GM23338 (cell line): ENCODE data around the gene TARP.

Experiments
- ATAC-seq: fragments of 200-7000 bp; cut with Tn5 transposase; 3 replicates; pipeline ENCODE4 v1.9.1; 2020
- DNase-seq: peaks from one replicate; pipeline ENCODE4 v3.0.0-alpha.2; 2015; ENCODE audit warnings: low spot score
- H2AFZ ChIP-seq: fragments of 200-600 bp; sonication (generic); 2 replicates; pipeline ENCODE4 v1.8.0; 2016; ENCODE audit warnings: antibody characterized with exemption, mild to moderate bottlenecking, moderate library complexity
- H3F3A ChIP-seq: fragments of 200-600 bp; sonication (generic); replicated peaks from 2 replicates; pipeline ENCODE4 v1.8.0; 2017; ENCODE audit warnings: antibody characterized with exemption, mixed run types, low read depth
- H3K27ac ChIP-seq: fragments of 200-600 bp; sonication (generic); 2 replicates; pipeline ENCODE4 v1.6.1; 2016; ENCODE audit warnings: low read depth
- H3K27me3 ChIP-seq: fragments of 200-600 bp; sonication (generic); 2 replicates; pipeline ENCODE4 v1.8.0; 2016; ENCODE audit warnings: mild to moderate bottlenecking, mixed run types, moderate library complexity; ENCODE audit not compliant: insufficient read depth
- H3K36me3 ChIP-seq: fragments of 200-600 bp; sonication (generic); 2 replicates; pipeline ENCODE4 v1.8.0; 2016; ENCODE audit warnings: mild to moderate bottlenecking; ENCODE audit not compliant: insufficient read depth
- H3K4me1 ChIP-seq: fragments of 200-600 bp; sonication (generic); 2 replicates; pipeline ENCODE4 v1.8.0; 2016; ENCODE audit warnings: mild to moderate bottlenecking, moderate library complexity; ENCODE audit not compliant: insufficient read depth
- H3K4me2 ChIP-seq: fragments of 200-600 bp; sonication (generic); 2 replicates; pipeline ENCODE4 v1.7.1; 2017; ENCODE audit warnings: mixed run types
- H3K4me3 ChIP-seq: fragments of 200-600 bp; sonication (generic); 2 replicates; pipeline ENCODE4 v1.6.1; 2016; ENCODE audit warnings: mixed run types
- H3K79me2 ChIP-seq: fragments of 200-600 bp; sonication (generic); replicated peaks from 2 replicates; pipeline ENCODE4 v1.8.0; 2017; ENCODE audit warnings: mild to moderate bottlenecking; ENCODE audit not compliant: insufficient read depth
- H3K9me2 ChIP-seq: fragments of 200-600 bp; sonication (generic); 2 replicates; pipeline ENCODE4 v1.8.0; 2017; ENCODE audit not compliant: insufficient read depth
- H4K20me1 ChIP-seq: fragments of 200-600 bp; sonication (generic); replicated peaks from 2 replicates; pipeline ENCODE4 v1.8.0; 2017; ENCODE audit warnings: mild to moderate bottlenecking; ENCODE audit not compliant: insufficient read depth
- H3K27ac Mint-ChIP-seq: 2 replicates; pipeline ENCODE4 v1.8.0; 2020; ENCODE audit warnings: inconsistent platforms, mild to moderate bottlenecking, moderate library complexity, mixed read lengths
- H3K27me3 Mint-ChIP-seq: 3 replicates; pipeline ENCODE4 v1.8.0; 2022; ENCODE audit warnings: low read depth, mild to moderate bottlenecking, moderate library complexity, mixed read lengths, inconsistent platforms; ENCODE audit not compliant: insufficient read depth, poor library complexity
- H3K36me3 Mint-ChIP-seq: 3 replicates; pipeline ENCODE4 v1.8.0; 2021; ENCODE audit warnings: low read depth, mild to moderate bottlenecking, inconsistent platforms, moderate library complexity, mixed read lengths
- H3K4me1 Mint-ChIP-seq: 3 replicates; pipeline ENCODE4 v1.8.0; 2020; ENCODE audit warnings: mild to moderate bottlenecking, inconsistent platforms, mixed read lengths
- H3K4me3 Mint-ChIP-seq: 3 replicates; pipeline ENCODE4 v1.8.0; 2021; ENCODE audit warnings: moderate library complexity, mild to moderate bottlenecking, inconsistent platforms, mixed read lengths
- H3K9me3 Mint-ChIP-seq: 3 replicates; pipeline ENCODE4 v1.8.0; 2020; ENCODE audit warnings: moderate library complexity, mild to moderate bottlenecking, inconsistent platforms, mixed read lengths
- JUNB ChIP-seq: IDR thresholded peaks from one replicate; pipeline ENCODE4 v1.6.1; 2016; ENCODE audit warnings: antibody characterized with exemption; ENCODE audit not compliant: unreplicated experiment
- NANOG ChIP-seq: IDR thresholded peaks from 2 replicates; pipeline ENCODE4 v1.6.1; 2016; ENCODE audit warnings: antibody characterized with exemption, borderline replicate concordance
- POLR2AphosphoS5 ChIP-seq: IDR thresholded peaks from 2 replicates; pipeline ENCODE4 v1.6.1; 2016; ENCODE audit warnings: antibody characterized with exemption, low read depth
- REST ChIP-seq: IDR thresholded peaks from one replicate; pipeline ENCODE4 v1.6.1; 2018; ENCODE audit warnings: antibody characterized with exemption; ENCODE audit not compliant: unreplicated experiment
- ZNF462 ChIP-seq: fragments of 250-450 bp; sonication (Bioruptor Pico); IDR thresholded peaks from 2 replicates; pipeline ENCODE4 v1.5.0; 2020; ENCODE audit warnings: mild to moderate bottlenecking, moderate library complexity

Gene TARP

GRCh38 chr7:38310591-38311101 lies 37.2 kb upstream of the TARP start (continued):
- TF ChIP-seq REST: no peak

- H3K27me3 ChIP-seq: no peaks in the 10 kb centered on the region
- Mint-ChIP-seq H3K4me1 (peaks cover 3% of the 10 kb centered on the region), H3K27me3 (peaks cover 2% of the 10 kb centered on the region), H3K27ac (no peak overlapping the region), H3K4me3 (no peak overlapping the region), H3K9me3 (no peaks in the 10 kb centered on the region), H3K36me3 (no peaks in the 10 kb centered on the region)
- H3K4me2 ChIP-seq: no peak overlapping the region
- no peak overlapping the region for H3K27ac ChIP-seq
- ATAC-seq (no peak), DNase-seq (no peak)
- no peak for TF ChIP-seq ZNF462 (CRISPR knock-in tag)
- TF ChIP-seq REST: no peak
- no peak for TF ChIP-seq POLR2AphosphoS5
- no peak for TF ChIP-seq NANOG
- TF ChIP-seq JUNB: no peak
- no peaks in the 10 kb centered on the region for H3K36me3 ChIP-seq
- H2AFZ ChIP-seq: no peak overlapping the region
- H3K4me3 ChIP-seq: no peak overlapping the region
- H3F3A ChIP-seq: no peaks in the 10 kb centered on the region
- H3K79me2 ChIP-seq: no peaks in the 10 kb centered on the region
- H4K20me1 ChIP-seq: no peaks in the 10 kb centered on the region
- H3K4me1 ChIP-seq: peaks cover 7% of the 10 kb centered on the region
- no peaks in the 10 kb centered on the region for H3K9me2 ChIP-seq
Observed at GRCh38 chr7:38309555-38309954, 36.1 kb upstream of the TARP start.
